GM04504 (cell line): ENCODE data around the gene GPR132.
"Not testable (repeated sequence)": the region's sequence is repeated elsewhere in the genome, so short reads cannot be mapped to it uniquely, and the experiment has no call there.

ENCODE experiments used
- DNase-seq: peaks from one replicate; pipeline ENCODE4 v3.0.0-alpha.2; 2012; ENCODE audit warnings: low read depth

Gene GPR132

GRCh38 chr14:105091517-105092170 is 26.4 kb upstream of the GPR132 start:
- DNase-seq = no peak

- no peak for DNase-seq
Measured at GRCh38 chr14:105091054-105091516, 25.9 kb upstream of the GPR132 start.

DNA sequence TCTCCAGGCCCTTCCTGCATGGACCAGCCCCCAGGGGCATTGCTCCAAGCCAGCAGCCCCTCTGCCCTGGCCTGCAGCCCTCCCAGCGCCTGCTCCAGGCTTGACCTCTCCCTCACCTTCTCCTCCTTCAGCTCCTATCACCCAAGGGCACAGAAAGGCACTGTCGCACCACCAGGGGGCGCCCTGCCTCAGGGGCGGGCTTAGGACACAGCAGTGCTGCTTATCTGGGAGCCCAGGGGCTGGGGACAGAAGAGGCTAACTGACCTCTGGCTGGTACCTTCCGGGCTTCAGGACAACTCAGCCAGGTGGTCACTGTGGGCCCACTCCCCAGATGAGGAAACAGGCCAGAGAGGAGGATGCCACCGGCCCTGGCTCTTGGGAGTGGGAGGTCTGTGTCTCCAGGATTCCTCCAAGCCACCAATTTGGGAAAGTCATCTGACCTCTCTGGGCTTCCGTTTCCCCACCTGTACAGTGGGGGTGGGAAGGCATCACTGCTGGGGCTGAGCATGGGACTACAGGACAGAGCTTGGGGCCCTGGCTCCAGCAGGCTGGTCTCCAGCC is 25.3 kb upstream of the GPR132 start:
- DNase-seq = no peak

DNA sequence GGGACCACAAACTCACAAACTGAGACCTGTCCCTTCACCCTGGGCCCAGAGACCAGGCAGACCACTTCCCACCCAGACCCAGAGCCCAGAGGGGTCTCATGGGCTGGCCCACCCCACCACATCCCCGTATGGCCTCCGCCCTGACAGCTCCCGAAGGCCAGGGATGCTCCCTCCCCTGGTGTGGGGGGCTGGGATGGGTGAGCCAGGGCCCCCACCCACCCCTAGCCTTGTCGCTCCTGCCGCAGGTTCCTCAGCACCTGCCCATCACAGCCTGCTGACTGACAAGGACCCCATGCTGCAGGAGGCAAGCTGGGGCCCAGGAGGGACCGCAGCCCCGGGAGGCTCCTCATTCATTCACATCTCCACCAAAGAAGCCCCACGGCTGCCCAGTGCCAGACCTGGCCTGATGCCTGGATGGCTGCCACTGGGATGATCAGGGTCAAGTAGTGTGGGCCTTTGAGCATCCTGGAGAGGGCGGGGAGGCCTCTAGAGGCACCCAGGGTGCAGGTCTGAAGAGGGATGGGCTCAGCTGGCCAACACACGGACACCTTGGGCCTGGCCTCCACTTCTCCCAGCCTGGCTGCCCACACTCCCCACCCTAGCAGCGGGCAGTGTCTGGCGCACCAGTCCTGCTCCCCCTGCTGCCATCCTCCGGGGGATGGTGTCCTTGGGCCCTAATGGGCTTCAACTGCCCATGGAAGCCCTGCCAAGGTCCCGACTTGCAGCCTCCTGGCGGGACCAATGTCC is 24.7 kb upstream of the GPR132 start:
- no peak for DNase-seq

DNA sequence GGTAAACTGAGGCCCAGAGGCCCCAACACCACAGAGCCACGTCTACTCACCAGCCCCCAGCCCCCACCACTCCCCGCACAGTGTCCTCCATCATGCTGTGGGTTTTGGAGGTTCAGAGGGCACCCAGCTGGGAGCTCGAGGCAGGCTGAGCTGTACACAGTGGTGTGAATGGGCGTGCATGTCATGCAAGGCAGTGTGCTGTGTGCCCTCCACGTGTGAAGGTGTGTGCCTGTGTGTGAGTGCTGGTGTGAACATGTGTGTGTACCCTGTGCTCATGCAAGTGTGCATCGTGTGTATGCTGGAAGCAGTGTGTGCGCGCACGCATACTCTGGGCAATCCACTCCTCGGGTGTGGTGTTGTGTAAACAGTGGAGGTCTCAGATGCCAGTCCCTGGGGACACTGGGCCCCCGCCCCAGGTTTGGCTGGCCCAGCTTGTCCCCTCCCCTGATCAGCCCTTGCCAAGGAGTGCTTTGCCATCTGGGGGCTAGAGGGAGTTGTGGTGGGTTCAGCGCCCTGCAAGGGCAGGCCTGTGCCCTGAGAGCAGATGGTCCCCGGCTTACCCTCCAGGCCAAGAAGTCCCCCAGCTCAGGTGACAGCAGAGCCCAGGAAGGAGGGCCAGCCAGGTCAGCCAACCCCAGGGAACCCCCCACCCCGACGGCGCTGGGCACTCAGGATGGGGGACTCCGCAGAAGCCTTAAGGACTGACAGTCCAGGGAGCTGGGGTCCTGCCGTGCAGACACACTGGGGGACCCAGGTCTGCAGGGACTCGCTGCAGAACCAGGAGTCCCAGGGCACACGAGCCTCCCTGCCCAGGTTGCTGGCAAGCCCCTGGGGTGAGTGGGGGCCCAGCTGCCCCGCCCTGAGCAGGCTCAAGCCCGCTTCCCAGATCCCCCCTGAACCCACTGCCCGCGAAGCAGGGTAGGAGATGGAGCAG is 23.8 kb upstream of the GPR132 start:
- no peak for DNase-seq

DNA sequence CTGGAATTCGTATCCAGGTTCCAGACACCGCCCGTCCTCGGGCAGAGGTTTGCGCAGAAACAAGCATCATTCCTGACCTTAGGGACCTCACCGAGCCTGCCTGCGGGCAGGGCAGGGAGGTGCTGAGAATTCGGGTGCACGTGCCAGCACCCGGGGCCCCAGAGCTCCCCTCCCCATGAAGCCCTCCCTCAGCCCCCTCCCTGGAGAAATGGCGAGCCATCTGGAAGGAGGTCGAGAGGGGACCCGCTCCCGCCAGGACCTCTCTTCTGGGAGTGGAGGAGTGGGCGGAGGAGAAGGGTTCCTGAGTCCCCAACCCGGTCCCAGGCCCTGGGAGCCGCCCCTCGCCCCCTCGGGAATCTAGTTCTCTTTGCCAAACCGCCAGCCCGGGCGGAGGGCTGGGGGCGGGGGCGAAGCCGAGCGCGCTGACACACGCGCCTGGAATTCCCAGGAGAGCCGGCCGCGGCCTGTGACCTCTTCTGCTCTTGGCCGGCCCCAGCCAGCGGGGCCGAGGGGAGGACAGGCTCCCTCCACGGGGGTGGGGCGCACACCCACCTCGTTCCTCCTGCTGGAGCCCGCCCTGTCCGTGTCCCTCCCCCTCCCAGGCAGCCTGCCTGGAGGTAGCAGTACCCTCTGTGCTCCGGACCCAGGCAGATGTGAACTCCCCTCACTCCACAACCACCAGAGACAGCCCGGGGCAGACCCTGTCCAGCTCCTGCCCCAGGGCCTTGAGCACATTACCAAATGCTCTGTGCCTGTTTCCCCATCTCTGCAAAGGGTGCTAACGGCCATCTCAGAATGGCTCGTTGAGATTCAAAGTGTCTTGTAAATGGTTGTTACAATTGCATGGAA is 23.0 kb upstream of the GPR132 start:
- no peak for DNase-seq

GRCh38 chr14:105087308-105087962 is 22.2 kb upstream of the GPR132 start:
- no peak for DNase-seq

DNA sequence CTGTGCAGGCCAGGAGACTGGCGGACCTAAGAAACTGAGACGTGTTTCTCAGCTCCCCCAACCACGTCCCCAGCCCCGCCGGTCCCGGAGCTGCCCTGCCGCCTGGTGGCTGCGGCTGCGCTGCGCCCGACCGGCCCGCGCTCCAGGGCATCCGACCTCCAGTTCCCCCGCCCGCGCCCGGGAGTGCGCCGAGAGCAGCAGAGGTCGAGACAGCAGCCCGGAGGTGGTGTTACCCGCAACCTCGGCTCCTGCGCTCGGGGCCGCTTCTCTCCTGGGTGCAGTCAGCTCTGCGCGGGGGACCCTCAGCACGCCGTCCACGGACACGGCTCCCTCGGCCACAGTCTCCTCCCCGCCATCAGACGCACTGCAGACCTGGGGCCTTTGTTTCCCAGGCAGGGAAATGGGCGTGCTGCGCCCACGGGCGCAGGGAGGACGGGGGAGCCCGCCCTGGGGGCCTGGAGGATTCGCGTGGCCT is 21.6 kb upstream of the GPR132 start:
- DNase-seq = no peak

- no peak for DNase-seq
Measured at GRCh38 chr14:105085766-105086165, 20.5 kb upstream of the GPR132 start.

DNA sequence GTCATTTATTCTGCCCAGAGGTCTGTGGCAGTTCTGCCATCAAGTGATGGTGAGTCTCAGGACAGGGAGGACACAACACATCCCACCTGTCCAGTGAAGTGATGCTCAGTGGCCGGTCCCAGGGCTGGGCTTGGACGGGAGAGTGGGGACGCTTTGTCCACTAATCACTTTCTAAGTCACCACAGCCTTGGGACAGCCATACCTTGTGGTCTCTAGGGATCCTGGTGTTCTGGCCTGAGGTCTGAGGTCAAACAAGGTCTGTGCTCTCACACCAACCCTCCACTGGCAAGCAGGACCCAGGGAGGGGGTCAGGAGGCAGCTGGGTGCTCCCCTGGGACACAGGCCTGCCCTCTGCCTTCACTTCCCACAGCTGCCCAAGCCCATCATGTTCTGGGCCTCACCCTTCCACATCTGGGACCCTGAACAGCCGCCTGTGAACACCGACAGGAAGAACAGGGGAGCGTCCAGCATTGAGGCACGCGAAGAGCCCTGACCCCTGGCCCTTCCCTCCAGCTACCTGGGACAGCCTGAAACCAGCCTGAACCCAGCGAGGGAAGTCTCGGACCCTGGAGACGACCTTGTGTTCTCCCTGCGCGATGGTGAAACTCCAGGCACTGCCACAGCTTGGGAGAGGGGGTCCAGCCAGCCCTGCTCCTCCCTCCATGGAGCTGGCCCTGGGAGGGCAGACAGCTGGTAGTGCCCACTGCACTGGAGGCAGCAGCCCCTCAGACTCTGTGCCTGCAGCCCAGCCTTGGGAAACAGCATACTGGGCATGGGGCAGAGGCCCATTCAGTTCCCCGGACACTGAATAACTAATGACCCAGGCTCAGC is 19.7 kb upstream of the GPR132 start:
- DNase-seq = no peak

GRCh38 chr14:105083926-105084685 is 18.9 kb upstream of the GPR132 start:
- DNase-seq = no peak

DNA sequence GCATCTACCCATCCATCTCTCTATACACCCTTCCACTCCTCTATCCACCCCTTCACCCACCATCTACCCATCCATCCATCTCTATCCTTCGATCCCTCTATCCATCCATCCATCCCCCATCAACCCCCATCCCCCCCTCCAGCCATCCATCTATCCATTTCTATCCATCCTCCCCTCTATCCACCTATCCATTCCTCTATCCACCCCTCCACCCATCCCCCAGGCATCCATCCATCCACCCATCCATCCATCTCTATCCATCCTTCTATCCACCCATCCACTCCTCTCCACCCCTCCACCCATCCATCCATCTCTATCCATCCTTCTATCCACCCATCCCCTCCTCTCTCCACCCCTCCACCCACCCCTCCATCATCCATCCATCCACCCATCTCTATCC is 17.5 kb upstream of the GPR132 start:
- DNase-seq = no peak

DNA sequence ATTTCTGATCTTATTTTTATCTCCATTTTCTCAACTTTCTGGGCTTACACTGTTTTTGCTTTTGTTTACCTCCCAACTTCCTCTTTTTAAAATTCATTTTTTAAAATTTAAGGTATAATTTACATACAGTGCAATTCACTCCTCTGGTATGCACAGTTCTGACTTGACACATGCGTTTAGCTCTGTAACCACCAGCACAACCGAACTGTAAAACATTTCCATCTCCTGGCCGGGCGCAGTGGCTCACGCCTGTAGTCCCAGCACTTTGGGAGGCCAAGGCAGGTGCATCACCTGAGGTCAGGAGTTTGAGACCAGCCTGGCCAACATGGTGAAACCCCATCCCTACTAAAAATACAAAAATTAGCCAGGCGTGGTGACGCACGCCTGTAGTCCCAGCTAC is 16.2 kb upstream of the GPR132 start:
- not testable (repeated sequence) for DNase-seq

DNA sequence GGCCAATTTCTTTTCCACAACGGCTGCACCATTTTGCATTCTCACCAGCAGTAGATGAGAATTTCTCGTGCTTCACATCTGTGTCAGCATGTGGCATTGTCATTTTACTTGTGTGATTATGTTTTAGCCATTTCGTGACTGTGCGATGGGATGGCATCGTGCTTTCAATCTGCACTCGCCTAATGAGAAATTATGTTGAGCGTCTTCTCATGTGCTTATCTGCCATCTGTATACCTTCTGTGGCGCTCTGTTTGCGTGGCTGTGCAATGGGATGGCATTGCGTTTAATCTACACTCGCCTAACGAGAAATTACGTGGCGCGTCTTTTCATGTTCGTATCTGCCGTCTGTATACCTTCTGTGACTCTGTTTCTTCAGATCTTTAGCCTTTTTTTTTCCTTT is 14.9 kb upstream of the GPR132 start:
- no peak for DNase-seq

GRCh38 chr14:105078294-105078693 is 13.1 kb upstream of the GPR132 start:
- no peak for DNase-seq

- DNase-seq = no peak
Measured at GRCh38 chr14:105077649-105077995, 12.4 kb upstream of the GPR132 start.

DNA sequence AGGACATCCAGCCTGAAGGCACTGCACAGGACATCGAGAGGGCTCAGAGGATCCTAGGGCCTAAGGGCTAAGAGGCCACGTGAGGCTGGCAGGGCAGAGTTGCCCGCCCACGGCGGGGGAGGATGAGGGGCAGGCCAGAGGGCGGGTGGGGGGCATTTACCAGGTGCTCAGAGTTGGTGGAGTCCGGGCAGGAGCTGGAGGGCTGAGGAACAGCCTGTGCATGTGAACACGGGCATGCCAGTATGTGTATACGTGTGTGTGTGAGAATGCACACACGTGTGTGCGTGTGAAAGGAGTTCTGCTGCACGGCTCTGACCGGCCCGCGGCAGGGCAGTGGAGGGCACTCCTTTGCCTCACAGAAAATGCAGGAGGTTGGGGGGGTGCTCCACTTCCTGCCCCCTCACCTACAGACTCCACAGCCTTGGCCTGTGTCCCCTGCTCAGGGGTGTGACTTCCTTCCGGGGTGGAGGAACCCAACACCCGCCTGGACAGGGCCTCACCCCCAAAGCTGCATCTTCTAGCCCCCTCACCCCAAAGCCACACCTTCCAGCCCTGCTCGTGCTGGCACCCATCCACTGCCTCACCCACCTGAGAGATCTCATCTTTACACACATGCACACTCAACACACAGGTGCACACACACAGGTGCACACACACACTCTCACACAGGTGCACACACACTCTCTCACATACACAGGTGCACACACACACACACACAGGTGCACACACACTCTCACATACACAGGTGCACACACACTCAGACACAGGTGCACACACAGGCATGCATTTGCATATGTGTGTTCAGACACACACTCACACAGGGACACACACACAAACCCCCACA is 11.8 kb upstream of the GPR132 start:
- no peak for DNase-seq

GRCh38 chr14:105076296-105076804 is 11.1 kb upstream of the GPR132 start:
- DNase-seq = no peak
